ENCODE measurements around the gene STK36.
A peak's percentile ranks its signal among the peaks of the same experiment; 100 is the strongest.

Gene STK36

GRCh38 chr2:218671654-218672566 is at the start of gene STK36, which contains the start of gene RNF25:
Gene STK36, plus strand, starts transcription at chr2:218672086. Its CDS starts 744 bp downstream, at chr2:218672830.
Gene RNF25, minus strand, starts transcription at chr2:218672002. Its CDS starts 32 bp downstream, at chr2:218671970.
- peak; percentile 89 for DNase-seq

- DNase-seq, result no peak
Observed at GRCh38 chr2:218622606-218623365, 49.1 kb upstream of the STK36 start.

- DNase-seq, result no peak
Observed at GRCh38 chr2:218623366-218623705, 48.5 kb upstream of the STK36 start.

GRCh38 chr2:218626369-218626768 is 45.5 kb upstream of the STK36 start:
- DNase-seq, result no peak

GRCh38 chr2:218627939-218628338 is 43.9 kb upstream of the STK36 start:
- DNase-seq, result no peak

- no peak for DNase-seq
Observed at GRCh38 chr2:218631837-218632236, 40.0 kb upstream of the STK36 start.

- no peak for DNase-seq
Observed at GRCh38 chr2:218635719-218636118, 36.2 kb upstream of the STK36 start.

- DNase-seq, result no peak
Observed at GRCh38 chr2:218638372-218638771, 33.5 kb upstream of the STK36 start.

- DNase-seq, result no peak
Observed at GRCh38 chr2:218642121-218642656, 29.7 kb upstream of the STK36 start.

GRCh38 chr2:218642786-218643185 is 29.1 kb upstream of the STK36 start:
- no peak for DNase-seq

GRCh38 chr2:218643751-218644310 is 28.1 kb upstream of the STK36 start:
- no peak for DNase-seq

- DNase-seq, result no peak
Observed at GRCh38 chr2:218644721-218645120, 27.2 kb upstream of the STK36 start.

- no peak for DNase-seq
Observed at GRCh38 chr2:218645126-218645525, 26.8 kb upstream of the STK36 start.

- no peak for DNase-seq
Observed at GRCh38 chr2:218648088-218648786, 23.6 kb upstream of the STK36 start.

- DNase-seq, result no peak
Observed at GRCh38 chr2:218648787-218649100, 23.1 kb upstream of the STK36 start.

- no peak for DNase-seq
Observed at GRCh38 chr2:218655751-218656150, 16.1 kb upstream of the STK36 start.

GRCh38 chr2:218658671-218659257 is 13.1 kb upstream of the STK36 start:
- DNase-seq, result peak; percentile 30

- DNase-seq, result peak; percentile 89
Observed at GRCh38 chr2:218659258-218659987, 12.5 kb upstream of the STK36 start, which contains the start of the genes BCS1L and ZNF142. Gene BCS1L, plus strand, starts transcription at chr2:218659683. Its CDS starts 1,305 bp downstream, at chr2:218660988. Gene ZNF142, minus strand, starts transcription at chr2:218659623. Its CDS starts 3,194 bp downstream, at chr2:218656429.

- no peak for DNase-seq
Observed at GRCh38 chr2:218659988-218660358, 11.9 kb upstream of the STK36 start.

- no peak for DNase-seq
Observed at GRCh38 chr2:218662377-218662776, 9.5 kb upstream of the STK36 start.

- no peak for DNase-seq
Observed at GRCh38 chr2:218662827-218663226, 9.1 kb upstream of the STK36 start.

GRCh38 chr2:218663901-218664300 is 8.0 kb upstream of the STK36 start:
- DNase-seq, result no peak

Measured in NCI-H510A (cell line).